CD4-positive, alpha-beta T cell treated with Interleukin-21 for 1 hour (primary cell): ENCODE results near the gene HOXD11.

Source experiments
- DNase-seq: peaks from one replicate; pipeline ENCODE4 v3.0.0-alpha.2; 2020

HOXD11 gene

DNA sequence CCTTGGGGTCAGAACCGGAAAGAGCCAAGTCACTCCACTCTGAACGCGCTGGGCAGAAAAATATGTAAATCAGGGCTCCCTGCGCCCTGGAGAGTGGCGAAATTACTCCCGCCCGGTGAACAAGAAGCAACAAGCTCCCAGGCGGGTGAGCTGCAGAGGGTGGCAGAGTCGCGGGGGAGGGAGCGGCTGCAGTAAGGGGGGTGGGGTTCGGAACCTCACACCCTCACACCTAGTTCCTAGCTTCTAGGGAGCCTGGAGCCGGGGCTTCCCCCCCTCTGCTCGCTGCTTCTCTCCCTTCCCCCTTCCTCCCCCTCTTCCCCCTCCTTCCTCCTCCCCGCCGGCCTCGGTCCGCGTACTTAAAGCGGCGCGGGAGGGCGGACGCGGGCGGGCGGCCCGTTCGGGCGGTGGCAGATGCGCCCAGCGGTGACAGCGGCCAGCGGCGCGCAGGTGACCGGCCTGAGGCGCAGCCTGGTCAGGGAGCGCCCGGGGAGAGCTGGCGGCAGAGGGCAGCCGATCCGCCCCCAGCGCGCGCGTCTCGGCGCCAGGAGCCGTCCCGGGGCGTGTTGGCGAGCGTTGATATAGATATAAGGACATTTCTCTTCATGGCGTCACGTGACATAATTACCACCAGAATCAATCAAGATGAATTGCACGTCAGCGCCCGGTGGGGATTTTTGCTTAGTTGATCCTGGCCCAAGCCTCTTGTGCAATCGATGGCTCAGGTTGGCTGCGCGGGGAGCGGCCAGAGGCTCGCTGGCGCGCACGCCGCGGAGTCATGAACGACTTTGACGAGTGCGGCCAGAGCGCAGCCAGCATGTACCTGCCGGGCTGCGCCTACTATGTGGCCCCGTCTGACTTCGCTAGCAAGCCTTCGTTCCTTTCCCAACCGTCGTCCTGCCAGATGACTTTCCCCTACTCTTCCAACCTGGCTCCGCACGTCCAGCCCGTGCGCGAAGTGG lies at the start of gene HOXD11:
TSS of gene HOXD11 (plus strand) at position 700 of the 959 bp plus-strand sequence. CDS start at position 776, 76 bp downstream.
- DNase-seq = no peak

GRCh38 chr2:176063958-176064357 lies 43.1 kb upstream of the HOXD11 start:
- no peak for DNase-seq

- no peak for DNase-seq
Observed at GRCh38 chr2:176066645-176067588, 40.2 kb upstream of the HOXD11 start.

GRCh38 chr2:176067589-176068418 lies 39.3 kb upstream of the HOXD11 start:
- DNase-seq = no peak

- DNase-seq = no peak
Observed at GRCh38 chr2:176068419-176068832, 38.7 kb upstream of the HOXD11 start.

GRCh38 chr2:176071330-176072291 lies 35.5 kb upstream of the HOXD11 start:
- DNase-seq = no peak

DNA sequence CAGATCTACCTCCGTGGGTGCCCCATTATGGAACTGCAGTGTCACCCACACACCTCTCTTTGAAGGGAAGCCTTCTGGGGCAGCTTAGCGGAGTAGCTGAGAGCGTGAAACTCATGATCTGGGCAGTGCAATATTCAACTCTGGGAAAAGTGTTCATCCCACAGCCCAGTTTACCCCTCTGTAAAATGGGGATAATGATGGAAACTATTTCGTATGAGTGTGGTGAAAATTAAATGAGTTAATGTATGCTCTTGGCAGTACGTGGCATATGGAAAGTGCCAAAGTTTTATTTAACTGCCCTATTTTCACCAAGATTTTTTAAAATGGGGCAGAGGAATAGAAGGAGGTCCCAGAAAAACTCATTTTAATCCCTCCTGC lies 34.8 kb upstream of the HOXD11 start:
- DNase-seq = no peak

GRCh38 chr2:176072951-176073904 lies 33.9 kb upstream of the HOXD11 start:
- no peak for DNase-seq

- DNase-seq = no peak
Observed at GRCh38 chr2:176074919-176075425, 32.1 kb upstream of the HOXD11 start.

- DNase-seq = no peak
Observed at GRCh38 chr2:176075481-176075880, 31.6 kb upstream of the HOXD11 start.

GRCh38 chr2:176076063-176076462 lies 31.0 kb upstream of the HOXD11 start:
- DNase-seq = no peak

- no peak for DNase-seq
Observed at GRCh38 chr2:176076796-176077195, 30.3 kb upstream of the HOXD11 start.

- DNase-seq = no peak
Observed at GRCh38 chr2:176078541-176079284, 28.4 kb upstream of the HOXD11 start.

GRCh38 chr2:176079285-176079830 lies 27.7 kb upstream of the HOXD11 start:
- DNase-seq = no peak

DNA sequence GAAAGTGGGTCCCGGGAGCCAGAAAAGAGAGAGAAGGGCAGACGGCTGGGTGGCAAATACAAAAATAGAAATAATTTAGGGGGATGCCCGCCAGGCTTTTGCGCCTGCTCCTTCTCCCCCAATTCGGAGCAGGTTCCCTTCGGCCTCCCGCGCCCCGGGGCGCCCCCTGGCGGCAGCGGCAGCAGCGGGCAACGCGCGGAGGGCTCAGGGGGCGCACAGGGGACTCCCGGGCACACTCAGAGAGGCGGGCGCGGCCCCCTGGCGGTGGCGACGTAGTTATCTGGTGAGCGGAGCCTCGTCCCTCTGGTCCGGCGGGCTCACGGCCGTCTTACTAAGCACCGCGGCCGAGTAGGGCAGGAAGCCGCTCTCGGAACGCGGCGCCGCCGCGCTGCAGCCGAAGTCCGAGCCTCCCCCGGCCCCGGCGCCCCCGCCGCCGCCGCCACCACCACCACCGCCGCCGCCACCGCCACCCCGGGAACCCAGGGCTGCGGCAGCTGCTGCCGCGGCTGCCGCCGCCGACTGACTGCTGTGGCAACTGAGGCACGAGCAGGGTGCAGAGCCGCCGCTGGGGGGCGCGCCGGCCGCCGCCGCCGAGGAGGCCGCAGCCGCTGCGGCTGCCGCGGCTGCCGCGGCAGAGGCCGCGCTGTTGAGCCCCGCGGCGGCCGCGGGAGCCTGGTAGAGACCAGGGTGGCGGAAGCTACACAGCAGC lies 27.1 kb upstream of the HOXD11 start:
- no peak for DNase-seq

- DNase-seq = no peak
Observed at GRCh38 chr2:176080540-176081375, 26.3 kb upstream of the HOXD11 start.

GRCh38 chr2:176081376-176081836 lies 25.7 kb upstream of the HOXD11 start:
- no peak for DNase-seq
